Neural progenitor cell (in vitro differentiated cells): Measurements from ENCODE around the gene TANK. TPM values are rescaled to one million over a fixed set of nuclear protein-coding genes. Genes with fewer than 3 reads are reported as not detected.

Experiments
- DNase-seq: peaks from one replicate; pipeline ENCODE4 v3.0.0-alpha.2; 2016; ENCODE audit warnings: low spot score
- H2AFZ ChIP-seq: fragments of 200-600 bp; sonication (generic); replicated peaks from 2 replicates; pipeline ENCODE4 v1.6.1; 2016; ENCODE audit warnings: antibody characterized with exemption
- H3F3A ChIP-seq: fragments of 200-600 bp; sonication (generic); 2 replicates; pipeline ENCODE4 v1.6.1; 2016; ENCODE audit warnings: antibody characterized with exemption, low read depth
- H3K27ac ChIP-seq: fragments of 200-600 bp; sonication (generic); 2 replicates; pipeline ENCODE4 v1.5.1; 2016; ENCODE audit warnings: mild to moderate bottlenecking
- H3K27me3 ChIP-seq: fragments of 200-600 bp; sonication (generic); 2 replicates; pipeline ENCODE4 v1.6.1; 2016; ENCODE audit warnings: mild to moderate bottlenecking, moderate library complexity
- H3K36me3 ChIP-seq: fragments of 200-600 bp; sonication (generic); 2 replicates; pipeline ENCODE4 v1.5.1; 2016
- H3K4me1 ChIP-seq: fragments of 200-600 bp; sonication (generic); 2 replicates; pipeline ENCODE4 v1.6.1; 2016; ENCODE audit warnings: mixed run types
- H3K4me2 ChIP-seq: fragments of 200-600 bp; sonication (generic); 2 replicates; pipeline ENCODE4 v1.6.1; 2016
- H3K4me3 ChIP-seq: fragments of 200-600 bp; sonication (generic); 2 replicates; pipeline ENCODE4 v1.5.1; 2016
- H3K79me2 ChIP-seq: fragments of 200-600 bp; sonication (generic); 2 replicates; pipeline ENCODE4 v1.6.1; 2016; ENCODE audit warnings: low read depth
- H3K9ac ChIP-seq: fragments of 200-600 bp; sonication (generic); 2 replicates; pipeline ENCODE4 v1.6.1; 2016
- H3K9me3 ChIP-seq: fragments of 200-600 bp; sonication (generic); 2 replicates; pipeline ENCODE4 v1.5.1; 2016; ENCODE audit warnings: low read depth
- H4K20me1 ChIP-seq: fragments of 200-600 bp; sonication (generic); 2 replicates; pipeline ENCODE4 v1.6.1; 2016; ENCODE audit warnings: low read depth
- H3K27ac Mint-ChIP-seq: 3 replicates; pipeline ENCODE4 v1.8.0; 2021; ENCODE audit warnings: mixed read lengths
- H3K27me3 Mint-ChIP-seq: 2 replicates; pipeline ENCODE4 v1.8.0; 2022; ENCODE audit warnings: low read depth, mild to moderate bottlenecking, inconsistent platforms, moderate library complexity, mixed read lengths; ENCODE audit not compliant: insufficient read depth
- H3K36me3 Mint-ChIP-seq: 3 replicates; pipeline ENCODE4 v1.8.0; 2021; ENCODE audit warnings: mixed read lengths
- H3K4me1 Mint-ChIP-seq: 3 replicates; pipeline ENCODE4 v1.8.0; 2021; ENCODE audit warnings: mixed read lengths
- H3K4me3 Mint-ChIP-seq: 3 replicates; pipeline ENCODE4 v1.8.0; 2021; ENCODE audit warnings: mild to moderate bottlenecking, moderate library complexity, mixed read lengths
- H3K9me3 Mint-ChIP-seq: 3 replicates; pipeline ENCODE4 v1.8.0; 2020; ENCODE audit warnings: mixed read lengths
- CTCF ChIP-seq: fragments of 200-600 bp; sonication (generic); IDR thresholded peaks from 2 replicates; pipeline ENCODE4 v1.5.1; 2017; ENCODE audit warnings: antibody characterized with exemption, mild to moderate bottlenecking
- EZH2 ChIP-seq: fragments of 200-600 bp; sonication (generic); IDR thresholded peaks from 2 replicates; pipeline ENCODE4 v1.6.1; 2017; ENCODE audit warnings: antibody characterized with exemption, mild to moderate bottlenecking, moderate library complexity
- EZH2phosphoT487 ChIP-seq: fragments of 200-600 bp; sonication (generic); IDR thresholded peaks from 2 replicates; pipeline ENCODE4 v1.6.1; 2017; ENCODE audit warnings: antibody characterized with exemption
- total RNA-seq: library from RNA; depleted of rRNA; stranded (reverse); fragments of >200 nt; gene quantifications from 2 replicates; pipeline ENCODE4 v1.2.3, GENCODE V29; 2015; ENCODE audit warnings: low replicate concordance

Gene TANK
- total RNA-seq, 1 donor from 2014 or later: 43.5 TPM

GRCh38 chr2:161234627-161235026 is 74.4 kb downstream of the TANK start:
- no peaks in the 10 kb centered on the region for H3K79me2 ChIP-seq
- peaks cover 12% of the 10 kb centered on the region for H3K4me1 ChIP-seq
- H3K27ac ChIP-seq: no peak overlapping the region
- H3K9me3 ChIP-seq: no peaks in the 10 kb centered on the region
- no peak overlapping the region for H3K4me3 Mint-ChIP-seq
- H3K27ac Mint-ChIP-seq: no peak overlapping the region
- no peak for DNase-seq
- peaks cover 23% of the 10 kb centered on the region for H3K4me1 Mint-ChIP-seq
- H3K27me3 Mint-ChIP-seq: peaks cover 3% of the 10 kb centered on the region
- no peak overlapping the region for H3K4me3 ChIP-seq
- H4K20me1 ChIP-seq: no peaks in the 10 kb centered on the region
- H2AFZ ChIP-seq: no peak overlapping the region
- peaks cover 30% of the 10 kb centered on the region for H3K27me3 ChIP-seq
- peaks cover 33% of the 10 kb centered on the region for H3F3A ChIP-seq
- no peak overlapping the region for H3K9ac ChIP-seq
- TF ChIP-seq EZH2 (no peak), CTCF (no peak), EZH2phosphoT487 (no peak)
- no peak overlapping the region for H3K4me2 ChIP-seq
- H3K9me3 Mint-ChIP-seq: no peaks in the 10 kb centered on the region
- no peaks in the 10 kb centered on the region for H3K36me3 Mint-ChIP-seq
- H3K36me3 ChIP-seq: no peaks in the 10 kb centered on the region

GRCh38 chr2:161237392-161238264 is 77.4 kb downstream of the TANK start:
- peaks cover 54% of the 10 kb centered on the region for H3K27me3 ChIP-seq

GRCh38 chr2:161238265-161238559 is 78.0 kb downstream of the TANK start:
- no peaks in the 10 kb centered on the region for H3K36me3 Mint-ChIP-seq
- H4K20me1 ChIP-seq: no peaks in the 10 kb centered on the region
- peak overlapping the region; percentile 54 for H2AFZ ChIP-seq
- H3K4me1 ChIP-seq: peaks cover 41% of the 10 kb centered on the region
- H3K27ac ChIP-seq: no peak overlapping the region
- H3K9ac ChIP-seq: no peak overlapping the region
- no peaks in the 10 kb centered on the region for H3K9me3 Mint-ChIP-seq
- H3K27me3 Mint-ChIP-seq: peaks cover 7% of the 10 kb centered on the region
- peak overlapping the region; percentile 56 for H3K4me3 ChIP-seq
- peak overlapping the region; percentile 92 for H3K4me3 Mint-ChIP-seq
- no peaks in the 10 kb centered on the region for H3K9me3 ChIP-seq
- H3F3A ChIP-seq: peaks cover 51% of the 10 kb centered on the region
- peak overlapping the region; percentile 90 for H3K4me2 ChIP-seq
- TF ChIP-seq EZH2phosphoT487 (peak; percentile 20), CTCF (no peak)
- peaks cover 54% of the 10 kb centered on the region for H3K27me3 ChIP-seq
- peak overlapping the region; percentile 50 for H3K27ac Mint-ChIP-seq
- peaks cover 33% of the 10 kb centered on the region for H3K4me1 Mint-ChIP-seq
- no peaks in the 10 kb centered on the region for H3K79me2 ChIP-seq
- H3K36me3 ChIP-seq: no peaks in the 10 kb centered on the region
- no peak for DNase-seq

More at GRCh38 chr2:161237392-161238264, 77.4 kb downstream of the TANK start:
- peak overlapping the region; percentile 26 for H2AFZ ChIP-seq
- no peaks in the 10 kb centered on the region for H3K9me3 Mint-ChIP-seq
- H3K79me2 ChIP-seq: no peaks in the 10 kb centered on the region
- H3K36me3 Mint-ChIP-seq: no peaks in the 10 kb centered on the region
- H3K4me2 ChIP-seq: peak overlapping the region; percentile 90
- peak overlapping the region; percentile 56 for H3K4me3 ChIP-seq
- H3K27me3 Mint-ChIP-seq: peaks cover 7% of the 10 kb centered on the region
- H4K20me1 ChIP-seq: no peaks in the 10 kb centered on the region
- H3K4me1 ChIP-seq: peaks cover 35% of the 10 kb centered on the region
- H3K9ac ChIP-seq: no peak overlapping the region
- H3K4me3 Mint-ChIP-seq: peak overlapping the region; percentile 92
- no peak for TF ChIP-seq CTCF
- TF ChIP-seq EZH2phosphoT487: no peak
- TF ChIP-seq EZH2: peak; percentile 38
- peaks cover 31% of the 10 kb centered on the region for H3K4me1 Mint-ChIP-seq
- H3K9me3 ChIP-seq: no peaks in the 10 kb centered on the region
- peak overlapping the region; percentile 50 for H3K27ac Mint-ChIP-seq
- peaks cover 46% of the 10 kb centered on the region for H3F3A ChIP-seq
- DNase-seq: peak; percentile 82
- no peak overlapping the region for H3K27ac ChIP-seq
- no peaks in the 10 kb centered on the region for H3K36me3 ChIP-seq
